ENCODE data around the gene CLEC18A.

- no peak for TF ChIP-seq CTCF (conservative IDR thresholded peaks at IDR 0.05 in 1 of 2, IDR thresholded peaks at IDR 0.05 in 1 of 2; ENCODE audit: low read depth in 1 of 2, low read length in 2 of 2)
- no peak for TF ChIP-seq EZH2 (IDR thresholded peaks at IDR 0.05; ENCODE audit: low read length, missing control alignments)
These were observed 25.8 kb upstream of the CLEC18A start for GRCh38 chr16:69925311-69925710.
